ENCODE data around the gene F11.

- TF ChIP-seq CTCF (IDR thresholded peaks at IDR 0.05; ENCODE audit: low read length) (no peak), EZH2 (IDR thresholded peaks at IDR 0.05; ENCODE audit: borderline replicate concordance, low read length) (no peak)
These were observed 39.3 kb upstream of the F11 start for GRCh38 chr4:186226521-186227189.

Data from OCI-LY1 (cell line).